SU-DHL-6 (cell line): ENCODE results near the gene XKR7.

Source experiments
- H2AFZ ChIP-seq: fragments of 200-600 bp; sonication (generic); 2 replicates; pipeline ENCODE4 v1.6.1; 2014; ENCODE audit warnings: low read depth, mild to moderate bottlenecking, moderate library complexity, mixed read lengths, antibody characterized with exemption, low read length; ENCODE audit not compliant: severe bottlenecking
- H3F3A ChIP-seq: fragments of 200-600 bp; shearing (Covaris generic); 2 replicates; pipeline ENCODE4 v1.6.0; 2016; ENCODE audit warnings: antibody characterized with exemption, mild to moderate bottlenecking; ENCODE audit not compliant: insufficient read depth
- H3K27ac ChIP-seq: fragments of 200-600 bp; sonication (generic); 2 replicates; pipeline ENCODE4 v1.5.1; 2016; ENCODE audit warnings: low read depth, mild to moderate bottlenecking, low read length, moderate library complexity, mixed read lengths
- H3K27me3 ChIP-seq: fragments of 200-600 bp; sonication (generic), shearing (Covaris generic); 2 replicates; pipeline ENCODE4 v1.6.0; 2014; ENCODE audit warnings: mild to moderate bottlenecking, low read length
- H3K36me3 ChIP-seq: fragments of 200-600 bp; sonication (generic); 2 replicates; pipeline ENCODE4 v1.6.1; 2014; ENCODE audit warnings: mild to moderate bottlenecking, low read length, mixed read lengths
- H3K4me2 ChIP-seq: fragments of 300-600, 200-600 bp; shearing (Covaris generic), sonication (generic); 2 replicates; pipeline ENCODE4 v1.6.0; 2014; ENCODE audit warnings: low read length, low read depth, mild to moderate bottlenecking; ENCODE audit not compliant: poor library complexity, severe bottlenecking
- H3K4me3 ChIP-seq: fragments of 200-600 bp; sonication (generic); 2 replicates; pipeline ENCODE4 v1.5.1; 2014; ENCODE audit warnings: antibody characterized with exemption, low read length, mild to moderate bottlenecking, mixed read lengths; ENCODE audit not compliant: insufficient read depth, poor library complexity, severe bottlenecking
- H3K79me2 ChIP-seq: fragments of 200-600 bp; sonication (generic); 2 replicates; pipeline ENCODE4 v1.6.1; 2014; ENCODE audit warnings: mild to moderate bottlenecking, low read length, moderate library complexity; ENCODE audit not compliant: insufficient read depth
- H3K9ac ChIP-seq: fragments of 200-600 bp; sonication (generic); 2 replicates; pipeline ENCODE4 v1.7.0; 2014; ENCODE audit warnings: mild to moderate bottlenecking, low read length
- H3K9me2 ChIP-seq: fragments of 200-600 bp; sonication (generic); replicated peaks from 2 replicates; pipeline ENCODE4 v1.6.1; 2014; ENCODE audit warnings: low read length; ENCODE audit not compliant: insufficient read depth
- H3K9me3 ChIP-seq: fragments of 200-600 bp; sonication (generic); 2 replicates; pipeline ENCODE4 v1.6.1; 2014; ENCODE audit warnings: low read length, mixed read lengths; ENCODE audit not compliant: insufficient read depth
- H4K20me1 ChIP-seq: fragments of 200-600 bp; sonication (generic); 2 replicates; pipeline ENCODE4 v1.6.1; 2014; ENCODE audit warnings: low read depth, mild to moderate bottlenecking, antibody characterized with exemption, low read length, moderate library complexity, mixed read lengths
- CTCF ChIP-seq: fragments of 200-600 bp; sonication (generic); IDR thresholded peaks from one replicate; pipeline ENCODE4 v1.5.1; 2017; ENCODE audit warnings: antibody characterized with exemption, mild to moderate bottlenecking, low read length, moderate library complexity; ENCODE audit not compliant: insufficient read depth, poor library complexity, severe bottlenecking
- EZH2phosphoT487 ChIP-seq: fragments of 200-600 bp; sonication (generic), shearing (Covaris generic); conservative IDR thresholded peaks from 2 replicates; pipeline ENCODE4 v1.6.1; 2018; ENCODE audit warnings: mild to moderate bottlenecking, antibody characterized with exemption, low read length, moderate library complexity, mixed read lengths

The XKR7 gene

DNA sequence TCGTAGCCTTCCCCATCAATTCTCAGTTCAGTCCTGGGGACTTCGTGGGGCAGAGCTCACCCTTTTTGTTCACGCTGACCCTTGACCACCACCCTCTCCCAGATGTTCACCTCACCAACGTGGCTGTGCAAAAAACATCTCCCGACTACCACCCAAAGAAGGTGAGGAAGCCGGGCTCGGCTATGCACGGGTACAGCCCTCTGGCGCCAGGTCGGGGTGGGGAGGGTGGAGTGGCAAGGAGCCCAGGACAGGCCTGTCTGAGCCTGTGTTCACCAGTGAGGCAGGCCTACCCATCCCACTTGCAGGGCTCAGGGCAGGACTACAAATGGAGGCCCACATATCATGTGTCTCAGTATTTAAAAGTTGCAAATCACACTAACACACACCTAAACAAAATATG is 34.3 kb upstream of the XKR7 start:
- no peaks in the 10 kb centered on the region for H3K36me3 ChIP-seq
- H4K20me1 ChIP-seq: no peaks in the 10 kb centered on the region
- no peaks in the 10 kb centered on the region for H3K27me3 ChIP-seq
- no peaks in the 10 kb centered on the region for H3F3A ChIP-seq
- TF ChIP-seq CTCF: no peak
- no peak for TF ChIP-seq EZH2phosphoT487
- H3K4me3 ChIP-seq: no peak overlapping the region
- no peaks in the 10 kb centered on the region for H3K9me2 ChIP-seq
- no peak overlapping the region for H3K9ac ChIP-seq
- H3K79me2 ChIP-seq: no peaks in the 10 kb centered on the region
- no peaks in the 10 kb centered on the region for H3K9me3 ChIP-seq
- no peak overlapping the region for H2AFZ ChIP-seq
- no peak overlapping the region for H3K27ac ChIP-seq
- no peak overlapping the region for H3K4me2 ChIP-seq

- Histone ChIP-seq H3K4me2 (no peak overlapping the region), H3K27ac (no peak overlapping the region), H3K4me3 (no peak overlapping the region), H3K9me3 (no peaks in the 10 kb centered on the region), H3F3A (peaks cover 3% of the 10 kb centered on the region; the same call in 1 of the 2 replicates), H3K9ac (no peak overlapping the region), H3K79me2 (no peaks in the 10 kb centered on the region), H2AFZ (no peak overlapping the region), H3K27me3 (no peaks in the 10 kb centered on the region), H3K9me2 (no peaks in the 10 kb centered on the region), H4K20me1 (no peaks in the 10 kb centered on the region), H3K36me3 (no peaks in the 10 kb centered on the region)
- no peak for TF ChIP-seq CTCF
Measured at GRCh38 chr20:31934491-31934890, 33.5 kb upstream of the XKR7 start.

DNA sequence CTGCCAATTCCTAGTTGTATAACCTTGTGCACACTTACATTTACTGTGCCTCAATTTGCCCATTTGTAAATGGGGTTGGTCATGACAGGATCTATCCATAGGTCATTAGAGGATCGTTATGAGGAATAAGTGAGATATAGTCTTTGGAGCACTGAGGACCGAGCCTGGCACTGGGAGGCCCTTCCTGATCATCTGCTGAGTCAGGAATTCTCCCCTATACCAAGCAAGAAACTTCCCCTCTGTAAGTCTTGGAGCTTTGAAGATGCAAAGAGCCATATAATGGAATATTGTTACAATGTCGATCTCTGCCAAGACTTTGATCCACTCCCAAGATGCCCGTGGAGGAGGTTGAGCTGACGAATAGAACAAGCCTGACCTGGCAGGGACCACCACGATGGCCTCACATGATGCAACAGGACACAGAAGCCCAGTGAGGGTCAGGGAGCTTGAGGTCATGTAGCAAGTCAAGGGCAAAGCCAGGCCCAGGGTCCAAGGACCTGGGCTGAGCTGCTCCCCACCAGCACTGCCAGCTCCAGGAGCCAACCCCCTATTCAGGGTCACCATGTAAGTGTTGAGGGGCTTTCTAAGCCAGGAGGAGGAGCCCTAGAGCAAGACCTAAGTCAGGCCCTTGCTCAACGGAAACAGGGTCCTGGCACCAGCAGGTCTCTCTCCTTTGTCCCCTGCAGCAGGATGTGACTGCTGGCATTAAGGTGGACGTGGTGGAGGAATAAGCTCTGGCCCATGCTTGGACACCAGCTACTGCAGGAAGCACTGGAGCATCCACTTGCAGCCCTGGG is 32.8 kb upstream of the XKR7 start:
- Histone ChIP-seq H3K9ac (no peak overlapping the region), H4K20me1 (no peaks in the 10 kb centered on the region), H3K9me2 (no peaks in the 10 kb centered on the region), H3K27me3 (no peaks in the 10 kb centered on the region), H3F3A (peaks cover 5% of the 10 kb centered on the region; the same call in 1 of the 2 replicates), H3K36me3 (no peaks in the 10 kb centered on the region), H3K79me2 (no peaks in the 10 kb centered on the region), H2AFZ (no peak overlapping the region), H3K4me3 (no peak overlapping the region), H3K27ac (no peak overlapping the region), H3K4me2 (no peak overlapping the region), H3K9me3 (no peaks in the 10 kb centered on the region)
- TF ChIP-seq CTCF (no peak), EZH2phosphoT487 (no peak)
